CD14-positive monocyte (primary cell): ENCODE measurements around the gene MMEL1. TPM values are rescaled to one million over a fixed set of nuclear protein-coding genes. Genes with fewer than 3 reads are reported as not detected.
A peak's percentile ranks its signal among the peaks of the same experiment; 100 is the strongest.

Source experiments
- DNase-seq, 3 donors: peaks; one replicate each; pipeline ENCODE4 v3.0.0-alpha.2; 2011 to 2022
- H2AFZ ChIP-seq: 2 replicates; pipeline ENCODE4 v1.6.0; 2012; ENCODE audit warnings: mild to moderate bottlenecking, low read depth, low read length, inconsistent platforms; ENCODE audit not compliant: insufficient read depth, poor library complexity, severe bottlenecking
- H3K27ac ChIP-seq, 2 donors: 1 replicate in 1 of 2; 2 replicates in 1 of 2; pipeline ENCODE4 v1.5.1; 2012 to 2013; ENCODE audit warnings: low read length in 2 of 2, control low read depth in 1 of 2, inconsistent platforms in 1 of 2, low read depth in 1 of 2, mild to moderate bottlenecking in 1 of 2
- H3K27me3 ChIP-seq, 2 donors: one replicate each; pipeline versions ENCODE4 v1.6.0 to v1.6.1; 2011 to 2013; ENCODE audit warnings: low read length in 2 of 2; ENCODE audit not compliant: control insufficient read depth in 2 of 2, insufficient read depth in 2 of 2
- H3K36me3 ChIP-seq, 2 donors: replicated peaks in 1 of 2; 1 replicate in 1 of 2; 2 replicates in 1 of 2; pipeline versions ENCODE4 v1.5.1 to v1.6.1; 2012 to 2013; ENCODE audit warnings: low read length in 2 of 2, control low read depth in 1 of 2, inconsistent platforms in 1 of 2, mild to moderate bottlenecking in 1 of 2; ENCODE audit not compliant: insufficient read depth in 2 of 2, control insufficient read depth in 1 of 2
- H3K4me1 ChIP-seq, 2 donors: 1 replicate in 1 of 2; 2 replicates in 1 of 2; pipeline versions ENCODE4 v1.5.1 to v1.6.1; 2012 to 2013; ENCODE audit warnings: low read length in 2 of 2, control low read depth in 1 of 2, inconsistent platforms in 1 of 2, mild to moderate bottlenecking in 1 of 2, moderate library complexity in 1 of 2; ENCODE audit not compliant: insufficient read depth in 2 of 2, control insufficient read depth in 1 of 2
- H3K4me2 ChIP-seq: replicated peaks from 2 replicates; pipeline ENCODE3; 2012; ENCODE audit warnings: low read length, moderate library complexity, mild to moderate bottlenecking; ENCODE audit not compliant: poor library complexity, severe bottlenecking; ENCODE audit errors: extremely low read depth
- H3K4me3 ChIP-seq, 3 experiments: fragments of 200-600 bp in 1 of 3; sonication (generic) in 1 of 3; replicated peaks in 1 of 3; 1 replicate in 2 of 3; 2 replicates in 1 of 3; pipeline ENCODE4 v1.5.1; 2011 to 2013; ENCODE audit warnings: low read length in 3 of 3, mild to moderate bottlenecking in 3 of 3, control low read depth in 2 of 3, low read depth in 2 of 3, inconsistent platforms in 1 of 3, moderate library complexity in 1 of 3
- H3K79me2 ChIP-seq: 2 replicates; pipeline ENCODE4 v1.6.0; 2012; ENCODE audit warnings: mild to moderate bottlenecking, control low read depth, inconsistent platforms, low read length, moderate library complexity; ENCODE audit not compliant: insufficient read depth
- H3K9ac ChIP-seq: 2 replicates; pipeline ENCODE4 v1.6.0; 2017; ENCODE audit warnings: low read length, mild to moderate bottlenecking; ENCODE audit not compliant: insufficient read depth, poor library complexity, severe bottlenecking
- H3K9me3 ChIP-seq, 2 donors: replicated peaks in 1 of 2; 1 replicate in 1 of 2; 2 replicates in 1 of 2; pipeline versions ENCODE4 v1.5.1 to v1.6.1; 2012 to 2013; ENCODE audit warnings: low read length in 2 of 2, control low read depth in 1 of 2; ENCODE audit not compliant: control insufficient read depth in 1 of 2, insufficient read depth in 1 of 2
- H4K20me1 ChIP-seq: 2 replicates; pipeline ENCODE4 v1.6.0; 2012; ENCODE audit warnings: mild to moderate bottlenecking, low read length, control low read depth, moderate library complexity; ENCODE audit not compliant: insufficient read depth
- H3K27ac Mint-ChIP-seq, 7 donors: one replicate each; pipeline ENCODE4 v1.8.0; 2020; ENCODE audit warnings: mild to moderate bottlenecking in 7 of 7, mixed read lengths in 7 of 7, moderate library complexity in 6 of 7, inconsistent platforms in 2 of 7
- H3K27me3 Mint-ChIP-seq, 3 donors: one replicate each; pipeline ENCODE4 v1.8.0; 2021 to 2022; ENCODE audit warnings: low read depth in 3 of 3, mild to moderate bottlenecking in 3 of 3, mixed read lengths in 3 of 3, moderate library complexity in 3 of 3, inconsistent platforms in 1 of 3
- H3K36me3 Mint-ChIP-seq, 2 donors: one replicate each; pipeline ENCODE4 v1.8.0; 2020; ENCODE audit warnings: mixed read lengths in 2 of 2, inconsistent platforms in 1 of 2, mild to moderate bottlenecking in 1 of 2
- H3K4me1 Mint-ChIP-seq: one replicate; pipeline ENCODE4 v1.8.0; 2020; ENCODE audit warnings: mild to moderate bottlenecking, mixed read lengths
- H3K4me3 Mint-ChIP-seq, 2 donors: one replicate each; pipeline ENCODE4 v1.8.0; 2020; ENCODE audit warnings: mild to moderate bottlenecking in 2 of 2, mixed read lengths in 2 of 2, moderate library complexity in 1 of 2
- H3K9me3 Mint-ChIP-seq, 7 donors: one replicate each; pipeline ENCODE4 v1.8.0; 2020 to 2022; ENCODE audit warnings: mixed read lengths in 7 of 7, mild to moderate bottlenecking in 6 of 7, moderate library complexity in 6 of 7, inconsistent platforms in 2 of 7
- WGBS: methylation state at CpG from one replicate; pipeline ENCODE4 v1.1.5; 2013; ENCODE audit warnings: missing lambda C conversion rate; ENCODE audit not compliant: insufficient coverage; 5-methylcytosine and 5-hydroxymethylcytosine counted together
- intact Hi-C, 2 donors: fragments of 100-400 bp; cut with micrococcal nuclease; formaldehyde crosslinking; loops; one replicate each; pipeline versions ENCODE4 v1.15.0 to v1.15.1; 2023
- polyA plus RNA-seq, 3 donors: library from polyadenylated mRNA; depleted of rRNA in 1 of 3; unstranded in 2 of 3; stranded (reverse) in 1 of 3; fragments of 300-500 nt in 2 of 3; fragments of >200 nt in 1 of 3; fragmentation: Illumina TruSeq in 2 of 3; gene quantifications; 1 replicate in 2 of 3; 2 replicates in 1 of 3; pipeline ENCODE4 v1.2.3, GENCODE V29; 2012 to 2021
- TF ChIP-seq, protein P1 (sequence below): fragments of 200-600 bp; IDR thresholded peaks from one replicate; pipeline ENCODE4 v1.8.0; 2022; ENCODE audit warnings: antibody characterized with exemption, mild to moderate bottlenecking

The MMEL1 gene
- polyA plus RNA-seq, 3 donors: 1.1 to 4.4 (median 1.9) TPM

DNA sequence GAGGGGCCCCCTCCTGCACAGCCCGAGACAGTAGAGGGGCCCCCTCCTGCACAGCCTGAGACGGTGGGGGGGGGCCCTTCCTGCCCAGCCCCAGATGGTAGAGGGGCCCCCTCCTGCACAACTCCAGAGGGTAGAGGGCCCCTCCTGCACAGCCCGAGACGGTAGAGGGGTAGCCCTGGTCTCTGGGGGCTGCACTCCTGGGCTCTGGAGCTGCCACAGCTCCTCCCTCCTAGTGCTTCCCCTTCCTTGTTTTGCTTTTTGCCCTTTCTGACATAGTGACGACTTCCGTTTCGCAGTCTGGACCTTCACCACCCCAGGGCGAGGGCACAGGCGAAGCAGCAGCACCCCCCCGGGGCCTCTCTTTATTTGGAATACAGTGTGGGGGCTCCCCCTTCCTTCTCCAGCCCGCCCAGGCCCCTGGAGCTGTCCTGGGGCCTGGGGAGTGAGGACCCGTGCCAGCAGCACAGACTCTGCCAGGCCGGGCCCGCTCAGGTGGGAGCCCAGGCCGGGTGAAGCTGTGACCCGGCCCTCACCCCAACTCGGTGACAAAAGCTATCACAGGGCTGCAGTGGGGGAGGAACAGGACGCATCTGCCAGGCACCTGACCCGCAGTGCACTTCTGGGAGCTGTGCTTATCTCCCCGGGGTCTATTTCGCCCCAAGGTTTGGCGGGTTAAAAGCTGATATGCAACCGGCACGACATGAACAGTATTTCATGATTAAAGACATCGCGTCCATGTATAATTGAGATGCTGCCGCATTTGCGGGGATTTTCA, 47.3 kb downstream of the MMEL1 start:
- TF ChIP-seq, protein P1, sequence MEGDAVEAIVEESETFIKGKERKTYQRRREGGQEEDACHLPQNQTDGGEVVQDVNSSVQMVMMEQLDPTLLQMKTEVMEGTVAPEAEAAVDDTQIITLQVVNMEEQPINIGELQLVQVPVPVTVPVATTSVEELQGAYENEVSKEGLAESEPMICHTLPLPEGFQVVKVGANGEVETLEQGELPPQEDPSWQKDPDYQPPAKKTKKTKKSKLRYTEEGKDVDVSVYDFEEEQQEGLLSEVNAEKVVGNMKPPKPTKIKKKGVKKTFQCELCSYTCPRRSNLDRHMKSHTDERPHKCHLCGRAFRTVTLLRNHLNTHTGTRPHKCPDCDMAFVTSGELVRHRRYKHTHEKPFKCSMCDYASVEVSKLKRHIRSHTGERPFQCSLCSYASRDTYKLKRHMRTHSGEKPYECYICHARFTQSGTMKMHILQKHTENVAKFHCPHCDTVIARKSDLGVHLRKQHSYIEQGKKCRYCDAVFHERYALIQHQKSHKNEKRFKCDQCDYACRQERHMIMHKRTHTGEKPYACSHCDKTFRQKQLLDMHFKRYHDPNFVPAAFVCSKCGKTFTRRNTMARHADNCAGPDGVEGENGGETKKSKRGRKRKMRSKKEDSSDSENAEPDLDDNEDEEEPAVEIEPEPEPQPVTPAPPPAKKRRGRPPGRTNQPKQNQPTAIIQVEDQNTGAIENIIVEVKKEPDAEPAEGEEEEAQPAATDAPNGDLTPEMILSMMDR: no peak
- H3K4me2 ChIP-seq: peak overlapping the region; percentile 96
- Mint-ChIP-seq H3K27me3 (peaks cover 8 to 27% (median 13%) of the 10 kb centered on the region in 3 donors), H3K27ac (peak overlapping the region; percentile 93 to 97 (median 96)), H3K36me3 (peaks cover 6 to 8% of the 10 kb centered on the region in 2 donors), H3K4me1 (peaks cover 45% of the 10 kb centered on the region), H3K9me3 (peaks cover 0 to 3% (median 0%) of the 10 kb centered on the region in 7 donors), H3K4me3 (peak overlapping the region; percentile 79 to 88)
- WGBS: 1% methylated on average over 24 of the region's 28 CpGs
- peaks cover 49 to 57% of the 10 kb centered on the region in 2 donors for H3K4me1 ChIP-seq
- H3K9me3 ChIP-seq: no peaks in the 10 kb centered on the region
- H2AFZ ChIP-seq: peak overlapping the region; percentile 49
- H3K9ac ChIP-seq: peak overlapping the region; percentile 84
- intact Hi-C loops: loop anchor here (1.0 to 5.0 kb wide), 8 partner anchors 37 to 388 kb away; partner anchors contain the start of genes MORN1 (in 1 of the 2), PANK4 (in 1 of the 2), PEX10 (in 1 of the 2) and RER1 (in 1 of the 2)
- peaks cover 6% of the 10 kb centered on the region for H3K79me2 ChIP-seq
- H4K20me1 ChIP-seq: no peaks in the 10 kb centered on the region
- H3K27me3 ChIP-seq: peaks cover 0 to 8% of the 10 kb centered on the region in 2 donors
- H3K4me3 ChIP-seq: peak overlapping the region; percentile 58 to 78 (median 67)
- H3K27ac ChIP-seq: peak overlapping the region; percentile 92 to 96
- DNase-seq: peak; percentile 84 to 90 (median 89)
- H3K36me3 ChIP-seq: peaks cover 0 to 4% of the 10 kb centered on the region in 2 donors

DNA sequence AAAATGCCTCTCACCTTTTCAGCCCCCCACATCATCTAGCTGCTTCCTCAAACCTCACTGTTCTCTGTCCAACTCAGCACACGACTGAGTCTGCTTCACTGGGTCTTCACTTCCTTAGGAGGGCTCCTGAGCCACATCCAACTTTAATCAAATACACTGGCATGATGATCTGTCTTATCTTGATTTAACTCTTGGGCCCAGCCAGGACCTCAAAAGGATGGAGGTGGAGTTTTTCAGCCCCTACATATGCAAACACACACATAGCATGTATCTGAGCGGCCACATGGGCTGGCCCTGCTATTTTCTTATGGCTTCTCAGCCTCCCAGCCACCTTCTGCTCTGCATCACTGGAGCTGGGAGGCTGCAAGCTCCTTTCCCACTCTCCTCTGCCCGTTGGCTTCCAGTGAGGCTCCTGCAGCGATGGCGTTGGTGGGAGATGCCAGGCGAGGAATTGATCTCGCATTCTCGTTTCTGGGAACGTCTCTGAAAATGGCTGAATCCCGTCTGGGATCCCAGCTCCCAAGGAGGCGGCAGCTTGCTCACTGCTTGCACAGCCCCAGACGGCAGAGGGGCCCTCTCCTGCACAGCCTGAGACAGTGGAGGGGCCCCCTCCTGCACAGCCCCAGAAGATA, 48.0 kb downstream of the MMEL1 start:
- Histone ChIP-seq H3K79me2 (peaks cover 6% of the 10 kb centered on the region), H3K4me3 (peak overlapping the region; percentile 58 to 78 (median 67)), H3K27ac (peak overlapping the region; percentile 92 to 96), H3K36me3 (peaks cover 0 to 4% of the 10 kb centered on the region in 2 donors), H3K4me1 (peaks cover 49 to 57% of the 10 kb centered on the region in 2 donors), H3K4me2 (peak overlapping the region; percentile 96), H3K9ac (peak overlapping the region; percentile 84), H3K27me3 (peaks cover 0 to 8% of the 10 kb centered on the region in 2 donors), H2AFZ (peak overlapping the region; percentile 49), H4K20me1 (no peaks in the 10 kb centered on the region), H3K9me3 (no peaks in the 10 kb centered on the region)
- H3K27me3 Mint-ChIP-seq: peaks cover 8 to 28% (median 13%) of the 10 kb centered on the region in 3 donors
- peaks cover 6 to 8% of the 10 kb centered on the region in 2 donors for H3K36me3 Mint-ChIP-seq
- intact Hi-C loops: loop anchor here (1.0 to 5.0 kb wide), 5 partner anchors 37 to 388 kb away; partner anchors contain the start of genes MORN1 (in 1 of the 2), PANK4 (in 1 of the 2) and RER1 (in 1 of the 2)
- H3K4me1 Mint-ChIP-seq: peaks cover 45% of the 10 kb centered on the region
- TF ChIP-seq, protein P1: no peak
- DNase-seq: no peak
- peaks cover 0 to 3% (median 0%) of the 10 kb centered on the region in 7 donors for H3K9me3 Mint-ChIP-seq
- H3K4me3 Mint-ChIP-seq: peak overlapping the region; percentile 79 to 88
- peak overlapping the region; percentile 93 to 97 (median 96) for H3K27ac Mint-ChIP-seq
- WGBS: 13% methylated on average over 10 of the region's 12 CpGs
